ENCODE results near the gene LVRN. TPM values are rescaled to one million over a fixed set of nuclear protein-coding genes. Genes with fewer than 3 reads are reported as not detected.

LVRN gene
- total RNA-seq, 4 donors from 2014 or later: 2.7 to 10.6 (median 4.9) TPM

DNA sequence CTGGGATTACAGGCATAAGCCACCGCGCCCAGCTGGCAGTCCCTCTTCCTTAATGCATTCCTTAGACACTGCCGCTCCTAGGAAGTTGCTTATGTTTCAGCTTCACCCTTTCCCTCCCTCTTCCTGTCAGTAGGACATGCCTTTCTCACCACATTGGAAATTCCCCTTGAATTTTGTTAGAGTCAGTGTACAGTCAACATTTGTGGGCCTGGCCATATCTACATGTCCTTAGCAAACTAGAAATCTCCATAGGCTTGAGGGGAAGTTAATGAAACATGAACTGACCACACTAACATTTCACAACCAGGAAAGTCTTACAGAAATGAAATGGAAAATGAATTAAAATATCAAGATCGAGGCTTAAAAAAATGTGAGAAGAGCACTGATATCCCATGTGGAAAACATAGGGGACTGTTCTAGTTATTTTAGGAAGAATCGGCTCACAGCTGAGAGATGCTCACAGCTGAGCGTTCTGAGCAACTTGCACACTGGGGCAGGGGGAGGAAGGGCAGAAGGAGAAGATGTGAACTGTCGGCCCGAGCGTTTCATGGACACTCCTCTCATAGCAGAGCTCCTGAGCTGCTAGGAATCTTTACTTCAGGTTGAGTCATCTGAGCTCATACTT lies 21.1 kb upstream of the LVRN start:
- TF ChIP-seq, protein P1, sequence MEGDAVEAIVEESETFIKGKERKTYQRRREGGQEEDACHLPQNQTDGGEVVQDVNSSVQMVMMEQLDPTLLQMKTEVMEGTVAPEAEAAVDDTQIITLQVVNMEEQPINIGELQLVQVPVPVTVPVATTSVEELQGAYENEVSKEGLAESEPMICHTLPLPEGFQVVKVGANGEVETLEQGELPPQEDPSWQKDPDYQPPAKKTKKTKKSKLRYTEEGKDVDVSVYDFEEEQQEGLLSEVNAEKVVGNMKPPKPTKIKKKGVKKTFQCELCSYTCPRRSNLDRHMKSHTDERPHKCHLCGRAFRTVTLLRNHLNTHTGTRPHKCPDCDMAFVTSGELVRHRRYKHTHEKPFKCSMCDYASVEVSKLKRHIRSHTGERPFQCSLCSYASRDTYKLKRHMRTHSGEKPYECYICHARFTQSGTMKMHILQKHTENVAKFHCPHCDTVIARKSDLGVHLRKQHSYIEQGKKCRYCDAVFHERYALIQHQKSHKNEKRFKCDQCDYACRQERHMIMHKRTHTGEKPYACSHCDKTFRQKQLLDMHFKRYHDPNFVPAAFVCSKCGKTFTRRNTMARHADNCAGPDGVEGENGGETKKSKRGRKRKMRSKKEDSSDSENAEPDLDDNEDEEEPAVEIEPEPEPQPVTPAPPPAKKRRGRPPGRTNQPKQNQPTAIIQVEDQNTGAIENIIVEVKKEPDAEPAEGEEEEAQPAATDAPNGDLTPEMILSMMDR (IDR thresholded peaks at IDR 0.05): no peak
- no peak for TF ChIP-seq POLR2A (IDR thresholded peaks at IDR 0.05)
- no peak overlapping the region for H3K4me3 ChIP-seq
- H3K27me3 ChIP-seq: no peaks in the 10 kb centered on the region
- no peak overlapping the region for H3K27ac ChIP-seq
- H3K36me3 ChIP-seq: no peaks in the 10 kb centered on the region
- no peak for DNase-seq
- H3K4me1 ChIP-seq: no peaks in the 10 kb centered on the region
- no peaks in the 10 kb centered on the region for H3K9me3 ChIP-seq

DNA sequence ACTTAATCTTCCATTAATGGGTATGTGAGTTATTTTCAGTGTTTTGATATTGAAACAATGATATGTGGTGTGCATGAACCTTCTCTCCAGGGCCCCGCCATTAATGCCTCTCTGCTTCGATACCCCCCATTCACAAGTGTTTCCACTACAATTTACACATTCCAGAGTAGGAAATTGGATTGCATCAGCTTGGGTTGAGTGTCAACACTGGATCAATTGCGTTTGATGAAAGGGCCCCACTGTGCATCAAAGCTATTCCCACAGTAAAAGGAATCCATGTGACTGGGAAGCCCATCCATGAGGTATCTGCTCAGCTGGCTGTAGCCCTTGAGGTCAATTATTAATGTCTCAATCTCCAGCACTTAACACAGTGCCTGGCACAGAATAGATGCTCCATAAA lies 17.8 kb upstream of the LVRN start:
- Histone ChIP-seq H3K27ac (no peak overlapping the region), H3K9me3 (no peaks in the 10 kb centered on the region), H3K36me3 (no peaks in the 10 kb centered on the region), H3K4me3 (no peak overlapping the region), H3K27me3 (no peaks in the 10 kb centered on the region), H3K4me1 (no peaks in the 10 kb centered on the region)
- no peak for DNase-seq
- TF ChIP-seq, protein P1 (IDR thresholded peaks at IDR 0.05): no peak
- no peak for TF ChIP-seq POLR2A (IDR thresholded peaks at IDR 0.05)

DNA sequence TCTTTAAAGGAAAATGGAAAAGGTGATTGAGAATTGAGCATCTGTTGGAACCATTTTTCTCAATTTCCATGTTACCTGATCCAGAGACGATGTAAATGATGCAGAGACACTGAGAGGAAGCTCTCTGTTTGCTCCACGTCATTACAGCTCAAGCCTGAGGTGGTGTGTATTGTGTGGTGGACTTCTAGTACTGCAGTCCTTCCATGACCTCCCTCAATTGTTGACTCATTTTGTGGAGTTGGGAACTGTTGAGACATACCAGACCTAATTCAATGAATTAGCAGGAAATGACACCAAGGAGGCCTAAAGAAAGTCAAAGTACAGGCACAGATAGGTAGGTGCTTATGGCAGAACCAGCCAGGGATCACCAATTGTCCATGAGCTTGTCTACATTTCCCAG lies 15.6 kb upstream of the LVRN start:
- Histone ChIP-seq H3K27me3 (no peaks in the 10 kb centered on the region), H3K4me1 (no peaks in the 10 kb centered on the region), H3K9me3 (no peaks in the 10 kb centered on the region), H3K4me3 (no peak overlapping the region), H3K27ac (no peak overlapping the region), H3K36me3 (no peaks in the 10 kb centered on the region)
- no peak for TF ChIP-seq POLR2A (IDR thresholded peaks at IDR 0.05)
- TF ChIP-seq, protein P1 (IDR thresholded peaks at IDR 0.05): no peak
- DNase-seq: no peak

DNA sequence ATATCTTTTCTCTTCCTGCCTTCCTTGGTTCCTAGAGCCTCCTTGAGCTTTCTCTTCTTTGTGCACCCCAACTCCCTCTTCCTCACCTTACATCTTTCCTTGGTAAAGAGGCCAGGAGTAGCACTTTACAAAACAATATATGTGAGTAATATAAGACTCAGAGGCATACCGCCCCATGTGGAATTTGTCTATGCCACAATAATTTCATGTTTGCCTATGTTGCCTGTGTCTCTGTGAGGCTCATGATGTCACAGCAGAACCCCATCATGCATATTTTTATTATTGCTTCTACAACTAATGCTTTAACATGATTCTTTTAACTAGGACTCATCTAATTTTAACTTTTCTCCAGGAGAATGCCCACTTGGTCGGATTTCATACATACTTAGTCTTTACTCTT lies 15.0 kb upstream of the LVRN start:
- H3K4me3 ChIP-seq: no peak overlapping the region
- H3K27ac ChIP-seq: no peak overlapping the region
- H3K36me3 ChIP-seq: no peaks in the 10 kb centered on the region
- DNase-seq: no peak
- TF ChIP-seq POLR2A (IDR thresholded peaks at IDR 0.05): no peak
- TF ChIP-seq, protein P1 (IDR thresholded peaks at IDR 0.05): no peak
- no peaks in the 10 kb centered on the region for H3K4me1 ChIP-seq
- H3K27me3 ChIP-seq: no peaks in the 10 kb centered on the region
- no peaks in the 10 kb centered on the region for H3K9me3 ChIP-seq

DNA sequence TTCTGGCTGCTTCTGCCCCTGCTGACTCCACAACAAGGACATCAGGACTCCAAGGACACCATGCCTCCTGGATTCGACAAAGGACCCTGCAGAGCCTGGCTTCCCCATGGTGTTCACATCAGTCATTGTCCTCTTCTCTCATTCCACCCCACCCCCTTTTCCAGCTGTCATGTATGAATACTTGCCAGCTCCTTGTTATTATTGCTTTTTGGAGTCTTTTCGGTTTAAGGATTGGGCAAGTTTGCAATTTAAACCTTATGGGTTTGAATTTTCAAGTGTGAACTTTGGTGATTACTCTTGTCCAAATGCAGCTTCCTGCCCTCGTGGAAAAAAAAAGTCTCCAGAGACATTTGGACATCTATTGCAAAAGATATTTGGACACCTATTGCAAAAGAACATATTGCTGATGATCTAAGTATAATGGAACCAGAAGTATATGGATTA lies 14.2 kb upstream of the LVRN start:
- Histone ChIP-seq H3K4me1 (no peaks in the 10 kb centered on the region), H3K9me3 (no peaks in the 10 kb centered on the region), H3K4me3 (no peak overlapping the region), H3K27ac (no peak overlapping the region), H3K36me3 (no peaks in the 10 kb centered on the region), H3K27me3 (no peaks in the 10 kb centered on the region)
- DNase-seq: no peak
- TF ChIP-seq, protein P1 (IDR thresholded peaks at IDR 0.05): no peak
- no peak for TF ChIP-seq POLR2A (IDR thresholded peaks at IDR 0.05)

DNA sequence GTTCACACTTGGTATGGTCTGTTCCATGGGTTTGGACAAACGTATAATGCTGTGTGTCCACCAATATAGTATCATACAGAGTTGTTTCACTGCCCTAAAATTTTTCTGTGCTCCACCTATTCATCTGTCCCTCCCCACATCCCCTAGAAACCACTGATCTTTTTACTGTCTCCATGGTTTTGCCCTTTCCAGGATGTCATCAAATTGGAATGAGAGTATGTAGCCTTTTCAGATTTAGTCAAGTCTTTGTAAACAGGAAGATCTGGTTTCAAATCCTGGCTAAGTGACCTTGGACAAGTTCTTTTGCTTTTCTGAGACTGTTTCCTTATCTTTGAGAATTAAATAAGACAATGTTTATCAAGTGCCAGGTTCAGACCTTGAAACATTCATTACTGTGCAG lies 13.2 kb upstream of the LVRN start:
- Histone ChIP-seq H3K4me3 (no peak overlapping the region), H3K4me1 (no peaks in the 10 kb centered on the region), H3K36me3 (no peaks in the 10 kb centered on the region), H3K27ac (no peak overlapping the region), H3K27me3 (no peaks in the 10 kb centered on the region), H3K9me3 (no peaks in the 10 kb centered on the region)
- TF ChIP-seq, protein P1 (IDR thresholded peaks at IDR 0.05): no peak
- no peak for TF ChIP-seq POLR2A (IDR thresholded peaks at IDR 0.05)
- DNase-seq: no peak
